Loucy (cell line): ENCODE results near the gene SDR42E2.

Experiments
- CTCF ChIP-seq: fragments of 200-600 bp; sonication (generic); conservative IDR thresholded peaks from 2 replicates; pipeline ENCODE4 v1.5.1; 2014; ENCODE audit warnings: mild to moderate bottlenecking, antibody characterized with exemption, low read length
- EZH2phosphoT487 ChIP-seq: fragments of 200-600 bp; IDR thresholded peaks from 2 replicates; pipeline ENCODE4 v1.6.1; 2018; ENCODE audit warnings: antibody characterized with exemption, mild to moderate bottlenecking, moderate library complexity, borderline replicate concordance

GRCh38 chr16:22144520-22144919 lies 17.8 kb upstream of the SDR42E2 start:
- TF ChIP-seq CTCF = no peak
- no peak for TF ChIP-seq EZH2phosphoT487
